ENCODE measurements around the gene STAT3. TPM values are rescaled to one million over a fixed set of nuclear protein-coding genes. Genes with fewer than 3 reads are reported as not detected.
A peak's percentile ranks its signal among the peaks of the same experiment; 100 is the strongest.

Gene STAT3
- total and polyA plus RNA-seq, 9 of the 15 experiments (the other 6 are each of a cell fraction or from before 2014, with no cell fraction given) = 90.0 to 179 (median 114) TPM

GRCh38 chr17:42388381-42389134 lies at the start of gene STAT3 (continued):
- TF ChIP-seq CLOCK (CRISPR knock-in tag; IDR thresholded peaks at IDR 0.05; ENCODE audit: borderline replicate concordance) = no peak
- no peak for TF ChIP-seq CCNT2 (IDR thresholded peaks at IDR 0.05; ENCODE audit: borderline replicate concordance, extremely low read depth, insufficient read length, low read depth, low read length)
- peak; percentile 38; the same call in 1 of the 2 replicates for TF ChIP-seq RAD51 (IDR thresholded peaks at IDR 0.05; ENCODE audit: borderline replicate concordance, low read depth)
- TF ChIP-seq ZBTB40 (IDR thresholded peaks at IDR 0.05) = peak; percentile 39; the same call in 1 of the 2 replicates
- no peak for TF ChIP-seq ZBTB40 (CRISPR knock-in tag; IDR thresholded peaks at IDR 0.05)
- no peak for TF ChIP-seq PURB (CRISPR knock-in tag; IDR thresholded peaks at IDR 0.05; ENCODE audit: low read depth)
- no peak for TF ChIP-seq FUS (optimal IDR thresholded peaks at IDR 0.05; ENCODE audit: low read depth, low read length)
- TF ChIP-seq SMAD3 (CRISPR knock-in tag; conservative IDR thresholded peaks at IDR 0.05) = no peak
- TF ChIP-seq RFX7 (CRISPR knock-in tag; IDR thresholded peaks at IDR 0.05) = no peak
- TF ChIP-seq ZNF77 (CRISPR knock-in tag; IDR thresholded peaks at IDR 0.05) = no peak
- no peak for TF ChIP-seq NCOA2 (IDR thresholded peaks at IDR 0.05; ENCODE audit: partially characterized antibody in 2 of 2)
- TF ChIP-seq SMARCE1 (IDR thresholded peaks at IDR 0.05) = peak; percentile 49; the same call in 1 of the 2 replicates
